ENCODE data around the gene CNKSR3.

CNKSR3 gene

GRCh38 chr6:154479771-154480639 lies 30.5 kb downstream of the CNKSR3 start:
- TF ChIP-seq, protein P1, sequence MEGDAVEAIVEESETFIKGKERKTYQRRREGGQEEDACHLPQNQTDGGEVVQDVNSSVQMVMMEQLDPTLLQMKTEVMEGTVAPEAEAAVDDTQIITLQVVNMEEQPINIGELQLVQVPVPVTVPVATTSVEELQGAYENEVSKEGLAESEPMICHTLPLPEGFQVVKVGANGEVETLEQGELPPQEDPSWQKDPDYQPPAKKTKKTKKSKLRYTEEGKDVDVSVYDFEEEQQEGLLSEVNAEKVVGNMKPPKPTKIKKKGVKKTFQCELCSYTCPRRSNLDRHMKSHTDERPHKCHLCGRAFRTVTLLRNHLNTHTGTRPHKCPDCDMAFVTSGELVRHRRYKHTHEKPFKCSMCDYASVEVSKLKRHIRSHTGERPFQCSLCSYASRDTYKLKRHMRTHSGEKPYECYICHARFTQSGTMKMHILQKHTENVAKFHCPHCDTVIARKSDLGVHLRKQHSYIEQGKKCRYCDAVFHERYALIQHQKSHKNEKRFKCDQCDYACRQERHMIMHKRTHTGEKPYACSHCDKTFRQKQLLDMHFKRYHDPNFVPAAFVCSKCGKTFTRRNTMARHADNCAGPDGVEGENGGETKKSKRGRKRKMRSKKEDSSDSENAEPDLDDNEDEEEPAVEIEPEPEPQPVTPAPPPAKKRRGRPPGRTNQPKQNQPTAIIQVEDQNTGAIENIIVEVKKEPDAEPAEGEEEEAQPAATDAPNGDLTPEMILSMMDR (IDR thresholded peaks at IDR 0.05; ENCODE audit: insufficient read depth, missing control alignments): no peak
- DNase-seq (ENCODE audit: insufficient read length, low spot score) (no peak), FAIRE-seq (no peak)

- TF ChIP-seq, protein P1 (IDR thresholded peaks at IDR 0.05; ENCODE audit: insufficient read depth, missing control alignments): no peak
- DNase-seq (ENCODE audit: insufficient read length, low spot score): no peak
- FAIRE-seq: no peak
These were observed 31.1 kb downstream of the CNKSR3 start for GRCh38 chr6:154479351-154479769.

GRCh38 chr6:154478701-154479060 lies 31.8 kb downstream of the CNKSR3 start:
- TF ChIP-seq, protein P1 (IDR thresholded peaks at IDR 0.05; ENCODE audit: insufficient read depth, missing control alignments): no peak
- DNase-seq (ENCODE audit: insufficient read length, low spot score): no peak

GRCh38 chr6:154478021-154478700 lies 32.3 kb downstream of the CNKSR3 start:
- TF ChIP-seq, protein P1 (IDR thresholded peaks at IDR 0.05; ENCODE audit: insufficient read depth, missing control alignments): no peak
- FAIRE-seq (no peak), DNase-seq (ENCODE audit: insufficient read length, low spot score) (no peak)

More at GRCh38 chr6:154478701-154479060, 31.8 kb downstream of the CNKSR3 start:
- no peak for FAIRE-seq

DNA sequence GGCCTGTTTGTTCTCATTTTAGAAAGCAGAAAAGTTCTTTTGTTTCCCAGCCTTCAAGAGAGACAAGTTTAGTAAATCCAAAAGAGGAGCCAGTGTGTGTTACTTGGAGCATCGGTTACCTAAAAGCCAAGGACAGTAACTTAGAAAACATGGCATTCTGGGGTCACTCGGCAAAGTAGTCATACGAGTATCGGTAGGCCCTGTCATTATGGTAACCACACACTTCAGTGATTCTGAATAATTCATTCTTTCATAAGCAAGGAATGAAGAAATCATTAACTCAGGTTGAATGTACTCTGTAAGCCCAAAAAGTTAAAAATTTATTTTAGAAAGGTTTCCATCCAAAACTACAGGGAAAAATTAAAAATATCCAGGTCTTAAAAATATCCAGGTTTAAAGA lies 34.0 kb downstream of the CNKSR3 start:
- TF ChIP-seq, protein P1 (IDR thresholded peaks at IDR 0.05; ENCODE audit: insufficient read depth, missing control alignments): no peak
- FAIRE-seq: no peak

DNA sequence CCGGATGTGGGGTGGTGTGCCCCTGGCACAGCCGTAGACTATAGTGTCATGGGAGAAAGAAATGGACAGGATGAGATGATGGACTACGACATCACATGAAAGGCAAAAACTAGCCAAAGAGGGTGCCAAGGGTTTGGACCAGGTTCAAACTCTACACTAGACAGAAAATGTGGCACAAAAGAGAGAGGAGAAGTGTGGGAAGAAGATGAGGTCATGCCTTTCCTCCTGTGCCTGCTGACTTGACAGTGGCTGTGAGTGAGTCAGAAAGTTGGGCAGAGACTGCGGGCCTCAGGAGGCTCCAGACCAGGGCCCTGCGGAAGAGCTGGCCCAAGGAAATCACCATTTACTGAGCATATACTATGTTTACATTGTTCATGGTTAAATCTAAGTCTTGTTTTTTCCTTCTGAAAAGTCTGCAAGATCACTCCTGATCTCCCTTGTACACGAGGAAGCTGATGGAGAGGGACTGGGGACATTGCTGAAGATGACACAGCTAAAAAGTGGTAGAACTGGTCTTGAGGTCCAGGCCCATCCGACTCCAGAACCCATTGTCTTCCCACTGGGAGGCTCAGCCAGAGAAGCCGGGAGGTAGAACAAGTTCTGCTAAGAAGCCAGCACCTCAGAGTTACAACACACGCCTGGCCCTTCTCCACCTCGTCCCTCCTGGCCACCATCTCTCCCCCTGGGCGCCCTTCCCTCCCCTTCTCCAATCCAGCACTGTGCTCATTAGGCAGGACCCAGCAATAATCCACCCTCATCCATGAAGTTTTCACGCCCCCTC lies 35.6 kb downstream of the CNKSR3 start:
- no peak for FAIRE-seq
- TF ChIP-seq, protein P1 (IDR thresholded peaks at IDR 0.05; ENCODE audit: insufficient read depth, missing control alignments): no peak
- no peak for DNase-seq (ENCODE audit: insufficient read length, low spot score)

More for the DNA sequence above, 34.0 kb downstream of the CNKSR3 start:
- no peak for DNase-seq (ENCODE audit: insufficient read length, low spot score)

Data from D721Med (cell line).